Mesendoderm (in vitro differentiated cells): Measurements from ENCODE around the gene MEIS2.

ENCODE experiments used
- DNase-seq: peaks from one replicate; pipeline ENCODE4 v3.0.0; 2013
- H2AK5ac ChIP-seq: 2 replicates; pipeline ENCODE4 v1.6.1; 2013; ENCODE audit warnings: low read length, inconsistent platforms
- H2BK120ac ChIP-seq: 2 replicates; pipeline ENCODE4 v1.6.1; 2013; ENCODE audit warnings: low read depth, mild to moderate bottlenecking, low read length, moderate library complexity, mixed read lengths
- H2BK15ac ChIP-seq: replicated peaks from 2 replicates; pipeline ENCODE4 v1.6.1; 2013; ENCODE audit warnings: low read depth, mild to moderate bottlenecking, moderate library complexity
- H2BK5ac ChIP-seq: 2 replicates; pipeline ENCODE4 v1.6.1; 2013; ENCODE audit warnings: low read length, inconsistent platforms
- H3K18ac ChIP-seq: 2 replicates; pipeline ENCODE4 v1.6.1; 2013; ENCODE audit warnings: mild to moderate bottlenecking, low read length, mixed read lengths
- H3K23ac ChIP-seq: one replicate; pipeline ENCODE4 v1.6.1; 2013; ENCODE audit warnings: low read length
- H3K27ac ChIP-seq: 2 replicates; pipeline ENCODE4 v1.5.1; 2013; ENCODE audit warnings: low read depth, mild to moderate bottlenecking, inconsistent platforms, low read length, moderate library complexity
- H3K27me3 ChIP-seq: 2 replicates; pipeline ENCODE4 v1.6.1; 2013; ENCODE audit warnings: low read length, control low read depth, mild to moderate bottlenecking, inconsistent platforms; ENCODE audit not compliant: insufficient read depth, poor library complexity
- H3K36me3 ChIP-seq: 2 replicates; pipeline ENCODE4 v1.6.1; 2013; ENCODE audit warnings: low read length, inconsistent platforms; ENCODE audit not compliant: control insufficient read depth, insufficient read depth
- H3K4ac ChIP-seq: one replicate; pipeline ENCODE4 v1.6.1; 2013; ENCODE audit warnings: low read depth, mild to moderate bottlenecking, low read length, moderate library complexity
- H3K4me1 ChIP-seq: 2 replicates; pipeline ENCODE4 v1.6.1; 2013; ENCODE audit warnings: low read depth, low read length, inconsistent platforms; ENCODE audit not compliant: control insufficient read depth
- H3K4me2 ChIP-seq: 2 replicates; pipeline ENCODE4 v1.6.1; 2013; ENCODE audit warnings: low read length
- H3K4me3 ChIP-seq: 2 replicates; pipeline ENCODE4 v1.5.1; 2013; ENCODE audit warnings: mild to moderate bottlenecking, low read length
- H3K56ac ChIP-seq: one replicate; pipeline ENCODE4 v1.6.1; 2013; ENCODE audit warnings: low read length
- H3K79me1 ChIP-seq: 2 replicates; pipeline ENCODE4 v1.6.1; 2013; ENCODE audit warnings: low read length, inconsistent platforms
- H3K79me2 ChIP-seq: 2 replicates; pipeline ENCODE4 v1.6.1; 2013; ENCODE audit warnings: mild to moderate bottlenecking, low read length; ENCODE audit not compliant: control insufficient read depth, insufficient read depth
- H3K9ac ChIP-seq: 2 replicates; pipeline ENCODE4 v1.6.1; 2013; ENCODE audit warnings: low read length, inconsistent platforms
- H4K5ac ChIP-seq: one replicate; pipeline ENCODE4 v1.6.1; 2013; ENCODE audit warnings: low read length
- H4K8ac ChIP-seq: one replicate; pipeline ENCODE4 v1.6.1; 2013; ENCODE audit warnings: low read depth, mild to moderate bottlenecking, control low read depth, low read length, moderate library complexity
- WGBS: extraction: QIAGEN DNeasy Blood & Tissue Kit; methylation state at CpG from one replicate; pipeline ENCODE4 v1.1.7; 2013; ENCODE audit warnings: low lambda C conversion rate, missing lambda C conversion rate; ENCODE audit not compliant: insufficient coverage; ENCODE audit errors: extremely low coverage; 5-methylcytosine and 5-hydroxymethylcytosine counted together

Gene MEIS2

GRCh38 chr15:37041836-37042235 is 58.5 kb downstream of the MEIS2 start:
- H3K79me2 ChIP-seq, result no peaks in the 10 kb centered on the region
- no peak overlapping the region for H2BK15ac ChIP-seq
- no peak for DNase-seq
- no peak overlapping the region for H3K18ac ChIP-seq
- no peak overlapping the region for H4K8ac ChIP-seq
- no peak overlapping the region for H2BK120ac ChIP-seq
- H3K36me3 ChIP-seq, result no peaks in the 10 kb centered on the region
- no CpG with 5 or more reads among the region's 4 CpGs for WGBS
- no peak overlapping the region for H3K4me3 ChIP-seq
- H3K23ac ChIP-seq, result no peak overlapping the region
- H2AK5ac ChIP-seq, result no peak overlapping the region
- H3K9ac ChIP-seq, result no peak overlapping the region
- no peak overlapping the region for H3K4ac ChIP-seq
- no peak overlapping the region for H2BK5ac ChIP-seq
- no peaks in the 10 kb centered on the region for H3K79me1 ChIP-seq
- H3K56ac ChIP-seq, result no peak overlapping the region
- H4K5ac ChIP-seq, result no peak overlapping the region
- H3K27ac ChIP-seq, result no peak overlapping the region
- H3K4me1 ChIP-seq, result peaks cover 11% of the 10 kb centered on the region
- H3K4me2 ChIP-seq, result no peak overlapping the region
- no peaks in the 10 kb centered on the region for H3K27me3 ChIP-seq

- WGBS, result no CpG with 5 or more reads among the region's 1 CpG
- Histone ChIP-seq H3K4me3 (no peak overlapping the region), H3K79me1 (no peaks in the 10 kb centered on the region), H3K36me3 (no peaks in the 10 kb centered on the region), H3K56ac (no peak overlapping the region), H3K18ac (peak overlapping the region; percentile 56), H3K4ac (no peak overlapping the region), H3K9ac (no peak overlapping the region), H3K23ac (no peak overlapping the region), H4K5ac (no peak overlapping the region), H3K4me1 (peaks cover 6% of the 10 kb centered on the region), H3K27me3 (no peaks in the 10 kb centered on the region), H3K4me2 (no peak overlapping the region), H3K27ac (no peak overlapping the region), H2BK15ac (no peak overlapping the region), H3K79me2 (no peaks in the 10 kb centered on the region), H2AK5ac (no peak overlapping the region), H4K8ac (no peak overlapping the region), H2BK5ac (no peak overlapping the region), H2BK120ac (no peak overlapping the region)
- no peak for DNase-seq
Measured at GRCh38 chr15:37041042-37041441, 59.3 kb downstream of the MEIS2 start.

DNA sequence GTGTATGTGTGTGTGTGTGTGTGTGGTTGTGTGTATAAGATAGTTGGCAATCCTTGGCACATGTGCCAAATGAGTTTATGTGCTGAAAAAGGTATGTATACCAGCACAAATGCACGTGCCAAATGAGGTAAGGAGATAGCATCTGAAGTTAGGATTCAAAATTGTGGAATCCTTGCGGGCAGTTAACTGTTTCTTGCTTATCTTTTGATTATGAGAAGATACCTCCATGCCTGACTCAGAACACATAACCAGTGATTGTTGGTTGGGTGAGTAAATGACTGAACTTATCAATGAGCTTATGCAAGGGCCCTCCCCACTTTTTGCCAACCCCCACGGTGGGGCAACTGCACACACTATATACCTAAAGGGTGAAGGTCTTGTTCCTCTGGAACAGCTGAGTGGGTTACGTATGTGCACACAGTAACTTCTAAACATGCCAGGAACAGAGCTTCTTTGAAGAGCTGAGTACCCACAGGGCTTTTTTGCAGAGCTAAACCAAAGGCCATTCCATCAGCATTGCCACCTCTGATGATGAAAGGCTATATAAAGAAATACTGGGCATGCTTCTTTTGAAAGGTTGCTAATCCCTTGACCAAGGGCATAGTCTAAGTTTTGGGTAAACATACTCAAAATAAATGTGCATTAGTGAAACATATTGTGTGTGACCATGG is 60.1 kb downstream of the MEIS2 start:
- Histone ChIP-seq H4K5ac (no peak overlapping the region), H3K36me3 (no peaks in the 10 kb centered on the region), H3K18ac (no peak overlapping the region), H2BK120ac (no peak overlapping the region), H3K79me2 (no peaks in the 10 kb centered on the region), H3K4ac (no peak overlapping the region), H4K8ac (no peak overlapping the region), H3K4me2 (no peak overlapping the region), H3K23ac (no peak overlapping the region), H3K79me1 (no peaks in the 10 kb centered on the region), H2AK5ac (no peak overlapping the region), H3K9ac (no peak overlapping the region), H3K4me3 (no peak overlapping the region), H2BK5ac (no peak overlapping the region), H2BK15ac (no peak overlapping the region), H3K27ac (no peak overlapping the region), H3K27me3 (no peaks in the 10 kb centered on the region), H3K56ac (no peak overlapping the region), H3K4me1 (peaks cover 6% of the 10 kb centered on the region)
- DNase-seq, result peak; percentile 58
- WGBS, result no CpG with 5 or more reads among the region's 4 CpGs

DNA sequence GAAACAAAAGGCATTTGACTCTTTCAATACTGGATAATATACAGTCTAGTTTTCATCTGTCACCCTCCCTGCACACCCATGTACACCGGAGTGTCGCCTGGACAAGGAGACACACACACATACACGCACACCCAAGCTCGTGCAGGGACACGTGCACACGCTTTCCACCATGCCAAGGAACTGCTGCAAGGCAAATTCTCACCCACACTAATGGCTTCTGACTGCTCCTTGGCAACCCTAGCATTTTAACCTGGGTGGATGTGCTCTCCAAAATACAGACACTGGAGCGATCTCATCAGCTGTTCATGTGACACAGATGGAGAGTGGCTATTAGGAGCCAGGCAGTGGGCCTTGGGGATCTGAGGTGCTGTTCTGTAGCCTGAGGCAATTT is 61.6 kb downstream of the MEIS2 start:
- H3K23ac ChIP-seq, result no peak overlapping the region
- H3K79me2 ChIP-seq, result no peaks in the 10 kb centered on the region
- no peaks in the 10 kb centered on the region for H3K36me3 ChIP-seq
- no peak overlapping the region for H3K18ac ChIP-seq
- H3K27ac ChIP-seq, result no peak overlapping the region
- H4K5ac ChIP-seq, result no peak overlapping the region
- no peaks in the 10 kb centered on the region for H3K79me1 ChIP-seq
- peaks cover 4% of the 10 kb centered on the region for H3K4me1 ChIP-seq
- no peak overlapping the region for H3K9ac ChIP-seq
- H3K27me3 ChIP-seq, result no peaks in the 10 kb centered on the region
- H3K4me2 ChIP-seq, result no peak overlapping the region
- H3K4me3 ChIP-seq, result no peak overlapping the region
- H4K8ac ChIP-seq, result no peak overlapping the region
- H3K4ac ChIP-seq, result no peak overlapping the region
- H2BK15ac ChIP-seq, result no peak overlapping the region
- H2AK5ac ChIP-seq, result no peak overlapping the region
- no CpG with 5 or more reads among the region's 7 CpGs for WGBS
- H2BK5ac ChIP-seq, result no peak overlapping the region
- no peak overlapping the region for H2BK120ac ChIP-seq
- H3K56ac ChIP-seq, result no peak overlapping the region
- no peak for DNase-seq

DNA sequence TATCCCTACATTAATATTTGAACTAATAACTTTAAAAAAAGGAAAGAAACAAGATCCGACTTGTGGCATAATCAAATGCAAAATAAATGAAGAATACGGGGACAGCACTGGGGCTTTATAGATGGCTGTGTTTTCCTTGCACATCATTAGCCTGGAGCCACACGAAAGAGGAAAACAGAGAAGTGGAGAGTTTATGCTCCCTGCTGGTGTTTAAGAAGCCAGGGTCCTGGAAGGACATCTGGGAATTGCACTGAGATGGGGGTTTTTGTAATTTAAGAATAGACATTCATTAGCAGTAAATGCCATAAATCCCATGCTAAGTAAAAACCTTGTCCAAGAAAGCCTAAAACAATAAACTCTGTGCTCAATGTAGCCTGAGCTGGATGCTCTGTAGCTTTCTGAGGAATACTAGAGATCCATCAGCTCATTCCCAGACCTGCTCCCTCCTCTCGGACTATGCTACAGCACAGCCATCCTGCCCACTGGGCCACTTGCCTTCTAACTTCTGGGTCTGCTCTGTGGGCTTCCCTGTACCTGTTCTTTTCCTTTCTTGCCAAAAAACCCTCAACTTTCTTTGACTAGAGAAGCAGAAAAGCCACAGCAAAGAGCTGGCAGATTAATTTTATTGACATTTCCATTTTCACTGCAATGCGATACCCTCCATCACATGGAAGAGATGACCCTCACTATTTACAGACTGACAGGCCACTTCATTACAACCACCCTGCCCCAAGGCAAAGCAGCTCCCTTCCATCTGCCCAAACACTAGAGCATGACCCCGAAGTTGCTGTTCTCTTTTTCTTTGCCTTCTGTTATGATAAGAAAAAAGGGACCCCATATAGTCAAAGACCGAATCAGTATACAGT is 62.3 kb downstream of the MEIS2 start:
- H3K27ac ChIP-seq, result no peak overlapping the region
- no peaks in the 10 kb centered on the region for H3K79me2 ChIP-seq

More for the DNA sequence above, 62.3 kb downstream of the MEIS2 start:
- no CpG with 5 or more reads among the region's 7 CpGs for WGBS
- no peak overlapping the region for H3K18ac ChIP-seq
- H3K4me3 ChIP-seq, result no peak overlapping the region
- no peaks in the 10 kb centered on the region for H3K36me3 ChIP-seq
- no peaks in the 10 kb centered on the region for H3K79me1 ChIP-seq
- H3K4ac ChIP-seq, result no peak overlapping the region
- no peak overlapping the region for H3K9ac ChIP-seq
- H3K27me3 ChIP-seq, result no peaks in the 10 kb centered on the region
- no peak overlapping the region for H2BK120ac ChIP-seq
- H4K5ac ChIP-seq, result no peak overlapping the region
- DNase-seq, result no peak
- H4K8ac ChIP-seq, result no peak overlapping the region
- H3K4me1 ChIP-seq, result peaks cover 5% of the 10 kb centered on the region
- no peak overlapping the region for H3K4me2 ChIP-seq
- H3K56ac ChIP-seq, result no peak overlapping the region
- H3K23ac ChIP-seq, result no peak overlapping the region
- H2BK5ac ChIP-seq, result no peak overlapping the region
- no peak overlapping the region for H2AK5ac ChIP-seq
- no peak overlapping the region for H2BK15ac ChIP-seq
